RWPE2 (cell line): ENCODE measurements around the gene UBE2E2.

ENCODE experiments used
- ATAC-seq: fragments of 200-7000 bp; cut with Tn5 transposase; 3 replicates; pipeline ENCODE4 v1.9.1; 2021; ENCODE audit warnings: low read depth
- DNase-seq: peaks from one replicate; pipeline ENCODE4 v3.0.0-alpha.2; 2020; ENCODE audit warnings: low spot score
- H3K27ac ChIP-seq: fragments of 450-650 bp; 2 replicates; pipeline ENCODE4 v1.5.1; 2017; ENCODE audit warnings: mild to moderate bottlenecking; ENCODE audit not compliant: poor library complexity, severe bottlenecking
- H3K27me3 ChIP-seq: fragments of 250-450 bp; sonication (Bioruptor Pico); 2 replicates; pipeline ENCODE4 v1.5.1; 2021; ENCODE audit warnings: mild to moderate bottlenecking, moderate library complexity; ENCODE audit not compliant: insufficient read depth, poor library complexity, severe bottlenecking
- H3K36me3 ChIP-seq: fragments of 250-450 bp; sonication (Bioruptor Pico); 2 replicates; pipeline ENCODE4 v1.5.1; 2020; ENCODE audit warnings: low read depth, mild to moderate bottlenecking, moderate library complexity
- H3K4me1 ChIP-seq: fragments of 250-450 bp; sonication (Bioruptor Pico); 2 replicates; pipeline ENCODE4 v1.5.1; 2021; ENCODE audit warnings: mild to moderate bottlenecking, moderate library complexity; ENCODE audit not compliant: insufficient read depth, poor library complexity, severe bottlenecking
- H3K4me3 ChIP-seq: fragments of 250-450 bp; sonication (Bioruptor Pico); 2 replicates; pipeline ENCODE4 v1.5.1; 2021; ENCODE audit warnings: mild to moderate bottlenecking, moderate library complexity; ENCODE audit not compliant: severe bottlenecking
- H3K9me3 ChIP-seq: fragments of 250-450 bp; sonication (Bioruptor Pico); 2 replicates; pipeline ENCODE4 v1.5.1; 2021; ENCODE audit warnings: mild to moderate bottlenecking, moderate library complexity; ENCODE audit not compliant: severe bottlenecking
- TF ChIP-seq, protein P1 (sequence below): fragments of 450-650 bp; IDR thresholded peaks from one replicate; pipeline ENCODE4 v1.5.1; 2017; ENCODE audit warnings: mild to moderate bottlenecking, moderate library complexity; ENCODE audit not compliant: poor library complexity, severe bottlenecking

The UBE2E2 gene

DNA sequence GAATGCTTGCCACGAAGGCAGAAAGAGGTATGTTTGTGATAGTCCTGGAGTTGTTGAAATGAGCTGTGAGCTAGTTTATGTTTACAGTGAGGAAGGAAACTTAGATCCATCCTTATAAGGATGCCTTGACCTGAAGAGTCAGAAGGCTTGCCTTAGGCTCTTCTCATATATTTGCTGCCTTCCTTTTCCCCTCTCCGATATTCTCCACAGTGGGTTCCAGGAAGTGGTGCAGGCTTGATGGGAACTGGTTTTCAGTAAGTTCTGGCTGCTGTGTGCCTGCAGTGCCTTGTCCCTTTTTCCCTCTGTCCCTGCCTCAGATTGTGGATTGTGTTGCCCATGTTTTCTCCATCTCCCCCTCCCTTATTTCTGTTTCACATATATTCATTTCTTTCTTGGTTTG, 315.3 kb downstream of the UBE2E2 start:
- Histone ChIP-seq H3K27me3 (no peaks in the 10 kb centered on the region), H3K27ac (no peak overlapping the region), H3K4me3 (no peak overlapping the region), H3K36me3 (no peaks in the 10 kb centered on the region), H3K4me1 (no peaks in the 10 kb centered on the region), H3K9me3 (no peaks in the 10 kb centered on the region)
- DNase-seq, result no peak
- ATAC-seq, result no peak
- TF ChIP-seq, protein P1, sequence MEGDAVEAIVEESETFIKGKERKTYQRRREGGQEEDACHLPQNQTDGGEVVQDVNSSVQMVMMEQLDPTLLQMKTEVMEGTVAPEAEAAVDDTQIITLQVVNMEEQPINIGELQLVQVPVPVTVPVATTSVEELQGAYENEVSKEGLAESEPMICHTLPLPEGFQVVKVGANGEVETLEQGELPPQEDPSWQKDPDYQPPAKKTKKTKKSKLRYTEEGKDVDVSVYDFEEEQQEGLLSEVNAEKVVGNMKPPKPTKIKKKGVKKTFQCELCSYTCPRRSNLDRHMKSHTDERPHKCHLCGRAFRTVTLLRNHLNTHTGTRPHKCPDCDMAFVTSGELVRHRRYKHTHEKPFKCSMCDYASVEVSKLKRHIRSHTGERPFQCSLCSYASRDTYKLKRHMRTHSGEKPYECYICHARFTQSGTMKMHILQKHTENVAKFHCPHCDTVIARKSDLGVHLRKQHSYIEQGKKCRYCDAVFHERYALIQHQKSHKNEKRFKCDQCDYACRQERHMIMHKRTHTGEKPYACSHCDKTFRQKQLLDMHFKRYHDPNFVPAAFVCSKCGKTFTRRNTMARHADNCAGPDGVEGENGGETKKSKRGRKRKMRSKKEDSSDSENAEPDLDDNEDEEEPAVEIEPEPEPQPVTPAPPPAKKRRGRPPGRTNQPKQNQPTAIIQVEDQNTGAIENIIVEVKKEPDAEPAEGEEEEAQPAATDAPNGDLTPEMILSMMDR, result no peak

DNA sequence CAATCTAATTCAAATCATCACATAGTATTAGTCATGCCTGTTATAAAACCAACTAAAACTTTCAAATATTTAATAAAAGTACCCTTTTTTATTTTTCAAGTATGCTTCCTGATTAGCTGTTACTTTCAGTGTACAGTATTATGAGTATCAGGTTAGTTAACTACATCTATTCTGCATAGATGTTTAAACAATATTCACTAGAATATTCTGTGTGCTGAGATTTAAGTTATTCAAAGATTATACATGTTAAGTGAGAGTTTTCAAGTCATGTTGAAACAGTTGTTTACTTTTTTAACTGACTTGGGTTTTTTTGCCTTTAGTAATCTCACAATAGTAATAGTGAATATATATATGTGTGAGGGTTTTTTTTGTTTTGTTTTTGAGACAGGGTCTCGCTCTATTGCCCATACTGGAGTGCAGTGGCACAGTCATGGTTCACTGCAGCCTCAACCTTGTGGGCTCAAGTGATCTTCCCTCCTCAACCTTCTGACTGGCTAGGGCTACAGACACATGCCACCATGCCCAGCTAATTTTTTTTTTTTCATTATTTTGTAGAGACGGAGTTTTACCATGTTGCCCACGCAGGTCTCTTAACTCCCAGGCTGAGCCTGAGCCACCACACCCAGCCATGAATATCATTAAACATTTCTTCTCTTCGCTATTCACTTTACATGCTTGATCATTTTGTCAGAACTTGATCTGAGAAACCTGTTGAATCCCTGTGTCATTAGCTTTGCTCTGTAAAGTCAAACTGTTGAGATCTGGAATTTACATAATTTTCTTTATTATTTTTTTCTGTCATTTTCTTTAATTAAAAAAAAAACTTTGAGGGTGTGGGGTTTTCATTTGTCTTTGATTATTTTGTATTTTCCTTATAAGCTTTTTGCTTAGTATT, 316.4 kb downstream of the UBE2E2 start:
- Histone ChIP-seq H3K4me1 (no peaks in the 10 kb centered on the region), H3K36me3 (no peaks in the 10 kb centered on the region), H3K27ac (no peak overlapping the region), H3K9me3 (no peaks in the 10 kb centered on the region), H3K4me3 (no peak overlapping the region), H3K27me3 (no peaks in the 10 kb centered on the region)
- TF ChIP-seq, protein P1, result no peak
- DNase-seq (no peak), ATAC-seq (no peak)

DNA sequence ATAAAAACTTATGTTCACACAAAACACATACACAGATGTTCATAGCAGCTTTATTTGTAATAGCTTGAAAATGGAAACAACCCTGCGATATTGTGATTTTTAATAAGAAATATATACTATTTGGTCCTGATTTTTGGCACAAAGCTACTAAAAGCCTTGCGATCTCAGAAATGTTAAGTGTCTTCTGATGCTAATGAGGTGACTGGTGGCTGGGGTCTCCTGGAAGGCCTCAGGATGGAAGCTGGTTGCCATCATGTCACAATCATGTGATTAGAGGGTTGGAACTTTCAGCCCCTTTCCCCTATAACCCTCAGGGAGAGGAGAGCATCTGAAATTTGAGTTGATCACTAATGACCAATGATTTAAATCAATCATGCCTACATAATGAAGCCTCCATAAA, 324.2 kb downstream of the UBE2E2 start:
- H3K27me3 ChIP-seq, result no peaks in the 10 kb centered on the region
- no peak overlapping the region for H3K4me3 ChIP-seq
- H3K27ac ChIP-seq, result no peak overlapping the region
- TF ChIP-seq, protein P1, result no peak
- DNase-seq (no peak), ATAC-seq (no peak)
- H3K4me1 ChIP-seq, result no peaks in the 10 kb centered on the region
- no peaks in the 10 kb centered on the region for H3K36me3 ChIP-seq
- no peaks in the 10 kb centered on the region for H3K9me3 ChIP-seq

DNA sequence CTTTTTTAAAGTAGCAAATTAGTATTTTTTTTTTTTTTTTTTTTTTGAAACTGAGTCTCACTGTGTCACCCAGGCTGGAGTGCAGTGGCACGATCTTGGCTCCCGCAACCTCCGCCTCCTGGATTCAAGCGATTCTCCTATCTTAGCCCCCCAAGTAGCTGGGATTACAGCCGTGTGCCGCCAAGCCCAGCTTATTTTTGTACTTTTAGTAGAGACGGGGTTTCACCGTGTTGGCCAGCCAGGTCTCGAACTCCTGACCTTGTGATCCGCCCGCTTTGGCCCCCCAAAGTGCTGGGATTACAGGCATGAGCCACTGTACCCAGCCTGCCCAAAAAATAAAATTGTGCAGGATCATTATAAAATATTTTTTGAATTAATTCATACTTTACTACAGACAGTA, 330.5 kb downstream of the UBE2E2 start:
- Histone ChIP-seq H3K27ac (no peak overlapping the region), H3K27me3 (no peaks in the 10 kb centered on the region), H3K9me3 (no peaks in the 10 kb centered on the region), H3K4me1 (no peaks in the 10 kb centered on the region), H3K36me3 (no peaks in the 10 kb centered on the region), H3K4me3 (no peak overlapping the region)
- ATAC-seq, result no peak
- DNase-seq, result no peak
- TF ChIP-seq, protein P1, result no peak

DNA sequence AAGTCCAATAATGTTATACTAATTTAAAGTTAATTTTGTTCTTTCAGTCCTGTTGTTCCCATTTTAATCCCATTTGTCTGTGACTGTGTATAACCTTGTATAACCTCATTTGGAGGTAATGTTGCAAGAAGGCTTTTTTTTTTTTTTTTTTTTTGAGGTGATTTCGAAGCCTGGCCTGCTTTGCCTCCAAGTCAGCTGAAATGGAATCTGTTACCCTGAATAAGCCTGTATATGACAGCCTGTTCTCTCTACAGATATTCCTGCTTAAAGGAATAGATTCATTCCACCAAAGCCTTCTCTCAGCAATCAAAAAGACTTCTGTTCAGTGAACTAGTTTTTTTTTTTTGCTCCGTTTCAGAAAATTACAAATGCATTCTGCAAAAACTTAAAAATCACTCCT, 330.9 kb downstream of the UBE2E2 start:
- no peaks in the 10 kb centered on the region for H3K4me1 ChIP-seq
- H3K27ac ChIP-seq, result no peak overlapping the region
- DNase-seq (no peak), ATAC-seq (no peak)
- H3K27me3 ChIP-seq, result no peaks in the 10 kb centered on the region
- no peak overlapping the region for H3K4me3 ChIP-seq
- TF ChIP-seq, protein P1, result no peak
- no peaks in the 10 kb centered on the region for H3K36me3 ChIP-seq
- no peaks in the 10 kb centered on the region for H3K9me3 ChIP-seq
